ENCODE results near the gene MIEF1. TPM values are rescaled to one million over a fixed set of nuclear protein-coding genes. Genes with fewer than 3 reads are reported as not detected.

Gene MIEF1
- total and polyA plus RNA-seq, 2 of the 8 experiments (the other 6 are each of a cell fraction or from before 2014, with no cell fraction given) = 16.8 to 32.7 TPM

DNA sequence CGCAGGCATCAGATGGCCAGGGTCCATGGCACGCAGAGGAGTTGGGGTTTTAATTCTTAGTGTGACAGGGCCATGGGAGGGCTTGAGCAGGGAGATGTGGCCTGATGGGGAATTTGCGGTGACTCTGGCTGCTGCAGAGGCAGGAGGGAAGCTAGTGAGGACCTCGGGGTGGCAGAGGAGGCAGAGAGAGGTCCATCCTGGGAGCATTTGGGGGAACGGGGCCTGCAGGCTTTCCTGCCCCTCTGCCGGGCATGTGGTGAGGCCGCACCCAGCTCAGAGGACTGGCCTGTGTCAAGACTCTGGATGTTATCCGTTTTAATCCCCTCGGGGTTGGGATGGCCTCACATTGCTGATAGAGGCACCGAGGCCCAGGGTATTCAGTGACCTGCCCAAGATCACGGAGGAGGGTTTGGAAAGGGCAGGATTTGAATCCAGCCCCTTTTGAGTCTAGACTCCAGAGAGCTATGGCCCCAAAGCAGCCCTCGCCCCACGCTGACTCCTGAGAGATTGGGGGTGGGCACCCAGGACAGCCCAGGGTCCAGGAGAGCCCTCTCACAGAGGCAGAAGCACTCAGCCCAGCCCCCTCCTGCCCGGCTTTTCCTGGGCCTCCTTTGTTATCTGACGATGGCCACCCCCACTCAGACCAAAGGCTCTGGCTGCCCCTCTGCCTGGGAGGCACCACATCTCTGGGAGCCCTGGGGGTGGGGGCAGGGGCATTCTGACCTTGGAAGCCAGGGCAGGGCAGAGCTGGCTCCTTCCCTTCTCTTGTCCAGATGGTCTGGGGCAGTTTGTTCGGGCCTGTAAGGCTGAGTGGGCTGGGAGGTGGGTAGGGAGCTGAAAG is 31.4 kb upstream of the MIEF1 start:
- H2BK120ac ChIP-seq (replicated peaks; ENCODE audit: low read depth, low read length) = peak overlapping the region; percentile 26
- peak overlapping the region; percentile 96 for H3K18ac ChIP-seq (ENCODE audit: extremely low read depth, low read length)
- H3K4me1 ChIP-seq (replicated peaks in 1 of 4; ENCODE audit: control insufficient read depth in 3 of 4, insufficient read depth in 4 of 4, low read length in 3 of 4) = peaks cover 16 to 51% (median 39%) of the 10 kb centered on the region in 4 experiments
- no peaks in the 10 kb centered on the region for H3K27me3 ChIP-seq (replicated peaks in 1 of 4; ENCODE audit: control insufficient read depth in 3 of 4, extremely low read depth in 1 of 4, insufficient read depth in 3 of 4, low read length in 3 of 4)
- H4K20me1 ChIP-seq (replicated peaks in 1 of 2; ENCODE audit: control insufficient read depth in 1 of 2, insufficient read depth in 2 of 2, low read length in 2 of 2) = peaks cover 0 to 7% of the 10 kb centered on the region in 2 experiments
- no peak overlapping the region for H3K4me3 ChIP-seq (ENCODE audit: extremely low read depth in 1 of 4, insufficient read depth in 2 of 4, low read depth in 3 of 4, low read length in 4 of 4)
- no peak overlapping the region for H4K8ac ChIP-seq (ENCODE audit: extremely low read depth, insufficient read depth, low read length)
- POLR2A ChIA-PET (ENCODE audit: partially characterized antibody) = interaction anchor here (0.8 to 3.8 kb wide), 10 partner anchors 10 to 159 kb away, joined by 3 to 11 read pairs (median 6); partner anchors contain the start of genes ATF4 and RPL3
- no peak overlapping the region; a peak in 1 of 7 replicates for H3K9ac ChIP-seq (replicated peaks in 1 of 4; ENCODE audit: extremely low read depth in 1 of 4, low read depth in 3 of 4, low read length in 3 of 4)
- peak overlapping the region; percentile 62; the same call in 1 of the 2 replicates for H2BK12ac ChIP-seq (ENCODE audit: low read depth, low read length)
- H3K23ac ChIP-seq (ENCODE audit: insufficient read length) = no peak overlapping the region
- WGBS, 2 experiments (ENCODE audit: extremely low coverage in 1 of 2, insufficient coverage in 1 of 2, insufficient read length in 1 of 2, insufficient replicate concordance in 2 of 2, low coverage in 1 of 2, low lambda C conversion rate in 2 of 2, missing lambda C conversion rate in 1 of 2) = 65% methylated on average over 16 of the region's 16 CpGs; no CpG with 5 or more reads in 1 of the 2 experiments
- H3K79me1 ChIP-seq (ENCODE audit: low read depth, low read length) = no peaks in the 10 kb centered on the region; the same call in none of the 2 replicates
- peak overlapping the region; percentile 18 to 38 for H3K4me2 ChIP-seq (ENCODE audit: insufficient read depth in 1 of 2, low read depth in 2 of 2, low read length in 2 of 2)
- FAIRE-seq (no peak), DNase-seq (ENCODE audit: low read depth in 1 of 2, low spot score in 2 of 2) (no peak)
- no peak overlapping the region for H3K27ac ChIP-seq (ENCODE audit: low read depth, low read length)
- H3K14ac ChIP-seq (ENCODE audit: insufficient read length) = no peak overlapping the region
- H3K36me3 ChIP-seq (ENCODE audit: control insufficient read depth in 2 of 4, insufficient read depth in 4 of 4, low read length in 3 of 4) = no peaks in the 10 kb centered on the region
- peak overlapping the region; percentile 92; the same call in 1 of the 2 replicates for H2BK5ac ChIP-seq (ENCODE audit: low read depth, low read length)
- TF ChIP-seq SRF (IDR thresholded peaks at IDR 0.05; ENCODE audit: low read depth, low read length) (no peak), YY1 (IDR thresholded peaks at IDR 0.05; ENCODE audit: low read depth, low read length) (0 out of 2 replicates have a peak, but pooled peaks have one; percentile 11)
- H2BK15ac ChIP-seq (ENCODE audit: low read length) = peak overlapping the region; percentile 98; the same call in 1 of the 2 replicates
- H4K91ac ChIP-seq (replicated peaks; ENCODE audit: insufficient read length, low read length) = peak overlapping the region; percentile 96
- H3K23me2 ChIP-seq (ENCODE audit: low read depth, low read length) = no peaks in the 10 kb centered on the region
- H3K9me3 ChIP-seq (ENCODE audit: insufficient read depth in 2 of 2, low read depth in 1 of 2, low read length in 1 of 2) = no peaks in the 10 kb centered on the region
- H3K56ac ChIP-seq (replicated peaks; ENCODE audit: insufficient read length, low read depth, low read length) = no peak overlapping the region
- no peak overlapping the region for H2AFZ ChIP-seq (ENCODE audit: low read length)
- H4K5ac ChIP-seq (ENCODE audit: insufficient read length, low read depth, low read length) = peak overlapping the region; percentile 13
- no peaks in the 10 kb centered on the region for H3K79me2 ChIP-seq (ENCODE audit: control insufficient read depth in 1 of 2, insufficient read depth in 2 of 2, low read length in 2 of 2)
- H3K4ac ChIP-seq (replicated peaks; ENCODE audit: insufficient read length, low read depth, low read length) = peak overlapping the region; percentile 74
- H2AK5ac ChIP-seq (ENCODE audit: low read depth, low read length) = no peak overlapping the region
- CTCF ChIA-PET (ENCODE audit: partially characterized antibody) = interaction anchor here (1.1 to 5.0 kb wide), 10 partner anchors 9 to 127 kb away, joined by 3 to 18 read pairs (median 11); partner anchors contain the start of gene TAB1
- H2BK20ac ChIP-seq (ENCODE audit: low read length) = 0 out of 2 replicates have a peak overlapping the region, but pooled peaks have one; percentile 41
